Spleen (tissue), 11 donors: ENCODE measurements around the gene NFATC2IP. TPM values are rescaled to one million over a fixed set of nuclear protein-coding genes. Genes with fewer than 3 reads are reported as not detected.

Experiments
- DNase-seq: peaks from one replicate; pipeline ENCODE4 v3.0.0-alpha.2; 2020
- H3K27ac ChIP-seq, 8 donors: fragments of 200-600 bp; sonication (generic) in 7 of 8; 1 replicate in 4 of 8; 2 replicates in 4 of 8; pipeline versions ENCODE4 v1.5.0 to v1.8.0; 2016 to 2021; ENCODE audit warnings: inconsistent platforms in 4 of 8, mild to moderate bottlenecking in 4 of 8, moderate library complexity in 1 of 8
- H3K27me3 ChIP-seq, 7 donors: fragments of 200-600 bp; sonication (generic) in 6 of 7; replicated peaks in 1 of 7; 1 replicate in 4 of 7; 2 replicates in 3 of 7; pipeline versions ENCODE4 v1.5.0 to v1.8.0; 2016 to 2021; ENCODE audit warnings: inconsistent platforms in 3 of 7, mild to moderate bottlenecking in 1 of 7
- H3K36me3 ChIP-seq, 6 donors: fragments of 200-600 bp; sonication (generic) in 5 of 6; 1 replicate in 4 of 6; 2 replicates in 2 of 6; pipeline versions ENCODE4 v1.5.0 to v1.8.0; 2016 to 2021; ENCODE audit warnings: inconsistent platforms in 2 of 6
- H3K4me1 ChIP-seq, 6 donors: fragments of 200-600 bp; sonication (generic) in 5 of 6; 1 replicate in 3 of 6; 2 replicates in 3 of 6; pipeline versions ENCODE4 v1.5.0 to v1.8.0; 2016 to 2021; ENCODE audit warnings: inconsistent platforms in 3 of 6
- H3K4me3 ChIP-seq, 8 donors: fragments of 200-600 bp; sonication (generic) in 7 of 8; 1 replicate in 4 of 8; 2 replicates in 4 of 8; pipeline versions ENCODE4 v1.5.0 to v1.8.0; 2016 to 2021; ENCODE audit warnings: inconsistent platforms in 4 of 8, mild to moderate bottlenecking in 4 of 8, moderate library complexity in 2 of 8
- H3K9me3 ChIP-seq, 8 donors: fragments of 200-600 bp; sonication (generic) in 7 of 8; 1 replicate in 4 of 8; 2 replicates in 4 of 8; pipeline versions ENCODE4 v1.5.0 to v1.8.0; 2016 to 2021; ENCODE audit warnings: inconsistent platforms in 4 of 8
- CTCF ChIP-seq, 11 experiments: fragments of 200-600 bp in 7 of 11; fragments of 450-650 bp in 4 of 11; sonication (generic) in 4 of 11; IDR thresholded peaks in 8 of 11; conservative IDR thresholded peaks in 3 of 11; 1 replicate in 7 of 11; 2 replicates in 4 of 11; pipeline versions ENCODE4 v1.4.0 to v1.8.0; 2016 to 2021; ENCODE audit warnings: antibody characterized with exemption in 11 of 11, inconsistent platforms in 4 of 11, mild to moderate bottlenecking in 1 of 11
- POLR2A ChIP-seq, 3 donors: fragments of 450-650 bp; IDR thresholded peaks; one replicate each; pipeline ENCODE4 v1.5.1; 2017; ENCODE audit warnings: antibody characterized with exemption in 3 of 3, mild to moderate bottlenecking in 1 of 3
- POLR2AphosphoS5 ChIP-seq, 3 donors: sonication (generic); formaldehyde crosslinking; IDR thresholded peaks; one replicate each; pipeline ENCODE4 v1.5.1; 2017; ENCODE audit warnings: antibody characterized with exemption in 3 of 3
- WGBS, 5 donors: extraction: QIAGEN DNeasy Blood & Tissue Kit in 3 of 5; methylation state at CpG; one replicate each; pipeline versions ENCODE4 v1.1.5 to v1.1.7; 2013 to 2018; 5-methylcytosine and 5-hydroxymethylcytosine counted together
- intact Hi-C: fragments of 100-400 bp; cut with DNase I; formaldehyde crosslinking; loops from one replicate; pipeline ENCODE4 v1.15.0; 2023; ENCODE audit warnings: low total_unique reads
- polyA plus RNA-seq, 3 donors: library from polyadenylated mRNA; stranded (reverse); fragments of 200-250 nt; gene quantifications; one replicate each; pipeline ENCODE4 v1.2.1, GENCODE V29; 2013
- total RNA-seq, 7 donors: library from RNA; depleted of rRNA in 3 of 7; stranded (reverse); fragments of >200 nt in 3 of 7; fragmentation: NEBNext Ultra II Directional in 4 of 7; extraction: Animal tissue kit (Norgen Biotek cat#: 25700) in 4 of 7; gene quantifications; one replicate each; pipeline versions ENCODE4 v1.1.0 to v1.2.1, GENCODE V29; 2016 to 2021
- donor health status: healthy with polysubstance abuse.
- donor health status: DM: no; HTN: no; CAD: no; lungs with moderate emphysema.
- donor health status: DM: no; HTN: no; CAD: no.
- donor health status: Bipolar disorder and iron deficiency.
- donor health status: healthy.
- donor health status: DM: no; HTN: no; CAD: no.
- donor health status: DM: yes; HTN: yes; CAD: no.

Gene NFATC2IP
- total and polyA plus RNA-seq, 10 donors = 21.1 to 63.5 (median 46.5) TPM

- no peaks in the 10 kb centered on the region for H3K27me3 ChIP-seq
- WGBS, 5 donors = 93 to 99% (median 96%) methylated on average over 10 of the region's 10 CpGs
- H3K9me3 ChIP-seq = peaks cover 0 to 19% (median 14%) of the 10 kb centered on the region in 8 donors
- intact Hi-C loops = no loop called here
- no peak for DNase-seq
- TF ChIP-seq CTCF (IDR thresholded peaks at IDR 0.05 in 8 of 11, conservative IDR thresholded peaks at IDR 0.05 in 3 of 11) = no peak
- no peak for TF ChIP-seq POLR2AphosphoS5 (IDR thresholded peaks at IDR 0.05)
- no peak for TF ChIP-seq POLR2A (IDR thresholded peaks at IDR 0.05)
- H3K4me1 ChIP-seq = peaks cover 10 to 62% (median 29%) of the 10 kb centered on the region in 6 donors
- no peak overlapping the region for H3K4me3 ChIP-seq
- peaks cover 7 to 100% (median 73%) of the 10 kb centered on the region in 6 donors for H3K36me3 ChIP-seq
- no peak overlapping the region for H3K27ac ChIP-seq
Observed at GRCh38 chr16:28982418-28982817, 31.7 kb downstream of the NFATC2IP start.

GRCh38 chr16:28982949-28983348, 32.2 kb downstream of the NFATC2IP start:
- no peaks in the 10 kb centered on the region for H3K27me3 ChIP-seq
- intact Hi-C loops = no loop called here
- peaks cover 10 to 62% (median 23%) of the 10 kb centered on the region in 6 donors for H3K4me1 ChIP-seq
- 91 to 97% (median 95%) methylated on average over 11 of the region's 11 CpGs for WGBS, 5 donors
- no peak overlapping the region for H3K4me3 ChIP-seq
- H3K36me3 ChIP-seq = peaks cover 7 to 100% (median 76%) of the 10 kb centered on the region in 6 donors
- H3K27ac ChIP-seq = no peak overlapping the region
- no peak for TF ChIP-seq POLR2AphosphoS5 (IDR thresholded peaks at IDR 0.05)
- no peak for TF ChIP-seq CTCF (IDR thresholded peaks at IDR 0.05 in 8 of 11, conservative IDR thresholded peaks at IDR 0.05 in 3 of 11)
- TF ChIP-seq POLR2A (IDR thresholded peaks at IDR 0.05) = no peak
- peaks cover 0 to 21% (median 15%) of the 10 kb centered on the region in 8 donors for H3K9me3 ChIP-seq
- no peak for DNase-seq

GRCh38 chr16:28983644-28984043, 32.9 kb downstream of the NFATC2IP start:
- peak; percentile 79 for DNase-seq
- peaks cover 7 to 100% (median 76%) of the 10 kb centered on the region in 6 donors for H3K36me3 ChIP-seq
- peak overlapping the region in 3 of 8 donors; percentile 82 to 90 (median 85) for H3K27ac ChIP-seq
- intact Hi-C loops = no loop called here
- no peaks in the 10 kb centered on the region for H3K27me3 ChIP-seq
- H3K9me3 ChIP-seq = peaks cover 0 to 21% (median 15%) of the 10 kb centered on the region in 8 donors
- H3K4me3 ChIP-seq = no peak overlapping the region
- H3K4me1 ChIP-seq = peaks cover 10 to 62% (median 22%) of the 10 kb centered on the region in 6 donors
- TF ChIP-seq POLR2AphosphoS5 (IDR thresholded peaks at IDR 0.05) (no peak), CTCF (IDR thresholded peaks at IDR 0.05 in 8 of 11, conservative IDR thresholded peaks at IDR 0.05 in 3 of 11) (no peak), POLR2A (IDR thresholded peaks at IDR 0.05) (no peak)
- 94 to 97% (median 95%) methylated on average over 18 of the region's 18 CpGs for WGBS, 5 donors

GRCh38 chr16:28984091-28984490, 33.4 kb downstream of the NFATC2IP start:
- peak overlapping the region; percentile 34 to 90 (median 78) for H3K27ac ChIP-seq
- no peak for DNase-seq

More at GRCh38 chr16:28984091-28984490, 33.4 kb downstream of the NFATC2IP start:
- intact Hi-C loops = no loop called here
- TF ChIP-seq CTCF (IDR thresholded peaks at IDR 0.05 in 8 of 11, conservative IDR thresholded peaks at IDR 0.05 in 3 of 11) = no peak
- no peak for TF ChIP-seq POLR2A (IDR thresholded peaks at IDR 0.05)
- no peak for TF ChIP-seq POLR2AphosphoS5 (IDR thresholded peaks at IDR 0.05)
- peaks cover 0 to 21% (median 15%) of the 10 kb centered on the region in 8 donors for H3K9me3 ChIP-seq
- H3K27me3 ChIP-seq = no peaks in the 10 kb centered on the region
- H3K4me1 ChIP-seq = peaks cover 10 to 62% (median 22%) of the 10 kb centered on the region in 6 donors
- 56 to 79% (median 71%) methylated on average over 12 of the region's 12 CpGs for WGBS, 5 donors
- H3K36me3 ChIP-seq = peaks cover 7 to 100% (median 74%) of the 10 kb centered on the region in 6 donors
- H3K4me3 ChIP-seq = peak overlapping the region in 3 of 8 donors; percentile 41 to 75 (median 60)
